OCI-LY7 (cell line): Measurements from ENCODE around the gene F13A1. TPM values are rescaled to one million over a fixed set of nuclear protein-coding genes. Genes with fewer than 3 reads are reported as not detected.

ENCODE experiments used
- microRNA-seq: library from miRNA; unstranded; fragments of <30 nt; microRNA quantifications from one replicate; pipeline ENCODE4 v1.2.0, GENCODE V29; 2022; ENCODE audit warnings: borderline replicate concordance
- small RNA-seq: library from RNA; depleted of rRNA; stranded (forward); fragments of <200 nt; gene quantifications from one replicate; pipeline ENCODE3, GENCODE V24; 2014
- total RNA-seq, 2 experiments: library from RNA; depleted of rRNA in 1 of 2; stranded (reverse); fragments of >200 nt in 1 of 2; shearing (Covaris generic) in 1 of 2; gene quantifications; 2 replicates each; pipeline ENCODE4 v1.2.3, GENCODE V29; 2014 to 2022

F13A1 gene
- total RNA-seq, 2 experiments from 2014 or later: 0.13 to 0.63 TPM

Small RNAs within 50 kb of the gene (microRNA-seq; reads per million reads assigned to microRNA genes)
- gene MIR5683 (not detected), gene MIR7853 (not detected)

Small RNAs within 50 kb of the gene (small RNA-seq; reads per million reads assigned to genes)
- gene MIR7853: not detected
